HL-60 (cell line): Measurements from ENCODE around the gene CDH22.

Experiments used
- GABPA ChIP-seq: IDR thresholded peaks from 2 replicates; pipeline ENCODE4 v1.6.1; 2012; ENCODE audit warnings: low read depth
- POLR2AphosphoS5 ChIP-seq: IDR thresholded peaks from 2 replicates; pipeline ENCODE4 v1.6.1; 2012; ENCODE audit warnings: low read depth
- SPI1 ChIP-seq: IDR thresholded peaks from 2 replicates; pipeline ENCODE4 v1.6.1; 2012; ENCODE audit warnings: low read depth, mild to moderate bottlenecking, borderline replicate concordance
- TF ChIP-seq, protein P1 (sequence below): IDR thresholded peaks from one replicate; pipeline ENCODE4 v1.5.1; 2011; ENCODE audit warnings: low read length, control low read depth, inconsistent platforms; ENCODE audit not compliant: insufficient read depth

- TF ChIP-seq, protein P1, sequence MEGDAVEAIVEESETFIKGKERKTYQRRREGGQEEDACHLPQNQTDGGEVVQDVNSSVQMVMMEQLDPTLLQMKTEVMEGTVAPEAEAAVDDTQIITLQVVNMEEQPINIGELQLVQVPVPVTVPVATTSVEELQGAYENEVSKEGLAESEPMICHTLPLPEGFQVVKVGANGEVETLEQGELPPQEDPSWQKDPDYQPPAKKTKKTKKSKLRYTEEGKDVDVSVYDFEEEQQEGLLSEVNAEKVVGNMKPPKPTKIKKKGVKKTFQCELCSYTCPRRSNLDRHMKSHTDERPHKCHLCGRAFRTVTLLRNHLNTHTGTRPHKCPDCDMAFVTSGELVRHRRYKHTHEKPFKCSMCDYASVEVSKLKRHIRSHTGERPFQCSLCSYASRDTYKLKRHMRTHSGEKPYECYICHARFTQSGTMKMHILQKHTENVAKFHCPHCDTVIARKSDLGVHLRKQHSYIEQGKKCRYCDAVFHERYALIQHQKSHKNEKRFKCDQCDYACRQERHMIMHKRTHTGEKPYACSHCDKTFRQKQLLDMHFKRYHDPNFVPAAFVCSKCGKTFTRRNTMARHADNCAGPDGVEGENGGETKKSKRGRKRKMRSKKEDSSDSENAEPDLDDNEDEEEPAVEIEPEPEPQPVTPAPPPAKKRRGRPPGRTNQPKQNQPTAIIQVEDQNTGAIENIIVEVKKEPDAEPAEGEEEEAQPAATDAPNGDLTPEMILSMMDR: no peak
- no peak for TF ChIP-seq POLR2AphosphoS5
- no peak for TF ChIP-seq SPI1
- no peak for TF ChIP-seq GABPA
These were observed 170.5 kb downstream of the CDH22 start for GRCh38 chr20:46137816-46138215.
